Activated CD4-positive, alpha-beta T cell treated with anti-CD3 and anti-CD28 coated beads, Interleukin-2, amount 50 U/mL, for 16 hours (primary cell): Measurements from ENCODE around the gene PKIG.
A peak's percentile ranks its signal among the peaks of the same experiment; 100 is the strongest.

Source experiments
- DNase-seq: peaks from one replicate; pipeline ENCODE4 v3.0.0-alpha.2; 2020

PKIG gene

DNA sequence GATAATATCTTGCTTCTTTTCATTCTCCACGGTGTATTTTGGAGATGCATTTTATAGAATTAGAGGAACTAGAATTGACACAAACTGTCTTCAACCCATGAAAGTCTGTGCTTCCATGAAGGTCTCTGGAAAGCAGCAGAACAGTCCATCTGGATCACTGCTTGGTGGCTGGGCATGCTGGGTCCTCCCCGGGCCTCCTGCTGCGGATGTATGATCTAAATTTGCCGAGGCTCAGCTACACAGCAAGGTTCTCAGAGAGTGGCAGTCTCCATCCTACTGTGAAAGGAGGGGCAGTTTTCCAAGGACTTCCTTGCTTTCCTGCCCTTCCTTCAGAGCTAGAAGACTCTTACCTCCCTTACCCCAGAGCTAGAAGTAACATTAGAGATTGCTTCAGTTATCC lies 15.1 kb downstream of the PKIG start:
- no peak for DNase-seq

DNA sequence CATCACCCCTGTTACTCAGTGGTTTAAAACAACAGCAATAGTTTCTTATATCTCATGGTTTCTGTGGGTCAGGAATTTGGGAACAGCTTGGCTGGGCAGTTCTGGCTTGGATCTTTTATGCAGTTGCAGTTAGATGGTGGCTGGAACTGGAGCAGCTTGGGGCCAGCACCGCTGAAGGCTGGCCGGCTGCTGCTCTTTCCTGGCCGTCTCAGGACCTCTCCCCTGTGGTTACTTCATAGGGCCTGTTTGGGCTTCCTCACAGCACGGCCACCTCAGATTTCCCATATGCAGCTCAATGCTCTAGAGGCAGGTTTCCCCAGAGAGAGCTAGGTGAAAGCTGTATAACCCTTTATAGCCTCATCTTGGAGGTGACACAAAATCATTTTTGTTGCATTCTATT lies 15.6 kb downstream of the PKIG start:
- DNase-seq: no peak

DNA sequence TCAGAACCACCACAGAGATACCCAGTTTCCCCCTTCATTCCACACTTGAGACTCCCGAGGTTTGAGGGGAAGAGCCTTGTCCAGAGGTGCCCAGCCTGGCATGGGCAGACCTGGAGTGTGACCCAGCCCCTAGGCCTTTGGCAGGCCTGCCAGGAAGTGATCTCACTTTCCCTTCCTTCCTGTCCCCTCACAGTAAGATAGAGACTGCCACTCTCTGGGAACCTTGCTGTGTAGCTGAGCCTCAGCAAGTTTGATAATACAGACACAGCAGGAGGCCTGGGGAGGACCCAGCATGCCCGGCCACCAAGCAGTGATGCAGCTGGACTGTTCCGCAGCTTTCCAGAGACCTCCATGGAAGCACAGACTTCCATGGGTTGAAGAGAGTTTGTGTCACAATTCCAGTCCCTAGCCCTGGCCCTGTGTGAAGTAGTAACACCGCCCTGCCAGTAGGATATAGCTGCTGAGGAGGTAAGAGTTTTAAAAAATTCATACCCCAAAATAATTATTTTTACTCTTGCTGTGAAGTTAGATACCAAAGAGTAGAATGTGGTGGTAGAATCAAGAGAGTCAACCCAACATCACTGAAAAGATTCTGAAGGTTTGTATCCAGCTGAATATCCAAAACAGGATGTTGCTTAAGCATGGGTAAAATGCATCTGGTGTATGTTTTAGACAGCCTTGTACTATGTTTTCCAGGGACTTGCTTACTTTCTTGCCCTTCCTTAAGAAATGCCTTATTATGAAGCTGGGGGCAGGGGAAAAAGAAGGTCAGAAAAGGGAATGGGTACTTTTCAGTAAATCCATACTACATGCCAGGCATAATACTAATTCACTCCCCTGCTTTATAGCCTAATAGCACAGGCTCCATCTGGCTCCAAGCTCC lies 16.3 kb downstream of the PKIG start:
- peak; percentile 35 for DNase-seq

DNA sequence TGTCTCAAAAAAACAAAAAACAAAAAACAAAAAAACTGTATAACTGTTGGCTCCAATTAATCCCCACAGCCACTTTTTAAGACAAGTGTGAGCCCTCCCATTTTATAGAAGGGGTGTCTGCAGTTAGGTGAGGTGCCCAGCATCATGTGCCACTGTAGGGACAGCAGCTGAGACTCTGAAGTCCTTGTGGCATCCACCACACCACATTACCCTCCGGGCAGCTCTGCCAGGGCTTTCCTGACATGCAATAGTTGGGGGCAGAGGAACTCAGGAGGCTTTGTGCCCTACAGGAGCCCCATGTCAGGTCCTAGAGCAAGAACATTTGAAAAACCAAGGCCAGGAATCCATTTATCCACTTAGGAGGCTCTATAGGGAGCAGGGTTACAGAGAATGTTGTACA lies 17.3 kb downstream of the PKIG start:
- DNase-seq: no peak

DNA sequence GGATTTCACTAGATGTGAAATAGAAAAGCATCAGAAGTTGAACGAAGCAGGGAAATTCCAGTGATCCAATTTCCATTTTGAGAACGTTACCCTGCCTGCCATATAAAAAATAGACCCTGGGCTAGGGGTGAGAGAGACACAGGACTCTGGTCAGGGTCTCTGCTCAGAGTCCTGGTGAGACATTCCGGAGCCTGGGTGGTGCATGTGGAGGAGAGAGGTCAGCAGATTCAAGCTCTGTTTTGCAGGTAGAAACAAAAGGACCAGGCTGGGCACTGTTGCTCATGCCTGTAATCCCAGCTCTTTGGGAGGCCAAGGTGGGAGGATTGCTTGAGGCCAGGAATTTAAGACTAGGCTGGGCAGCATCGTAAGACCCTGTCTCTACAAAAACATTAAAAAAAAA lies 17.9 kb downstream of the PKIG start:
- DNase-seq: no peak

DNA sequence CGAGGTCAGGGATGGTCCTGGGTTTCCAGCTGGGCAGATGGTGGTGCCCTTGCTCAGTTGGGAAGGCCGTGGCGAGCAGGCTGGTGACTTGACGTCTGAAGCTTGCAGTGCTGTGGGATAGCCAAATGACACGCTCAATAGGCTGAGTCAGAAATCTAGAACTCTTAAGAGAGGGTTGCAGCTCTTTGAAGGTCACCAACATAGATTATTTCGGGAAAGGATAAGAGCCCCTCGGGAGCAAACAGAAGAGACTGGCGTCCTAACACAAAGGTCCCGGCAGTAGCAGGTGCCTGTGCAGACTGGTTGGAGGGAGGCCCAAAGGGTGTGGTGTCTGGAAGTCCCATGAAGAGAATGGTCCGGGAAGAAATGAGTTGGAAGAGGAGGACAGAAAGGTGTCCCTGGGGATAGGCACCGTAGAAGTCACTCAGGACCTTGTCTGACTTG lies 18.4 kb downstream of the PKIG start:
- no peak for DNase-seq

DNA sequence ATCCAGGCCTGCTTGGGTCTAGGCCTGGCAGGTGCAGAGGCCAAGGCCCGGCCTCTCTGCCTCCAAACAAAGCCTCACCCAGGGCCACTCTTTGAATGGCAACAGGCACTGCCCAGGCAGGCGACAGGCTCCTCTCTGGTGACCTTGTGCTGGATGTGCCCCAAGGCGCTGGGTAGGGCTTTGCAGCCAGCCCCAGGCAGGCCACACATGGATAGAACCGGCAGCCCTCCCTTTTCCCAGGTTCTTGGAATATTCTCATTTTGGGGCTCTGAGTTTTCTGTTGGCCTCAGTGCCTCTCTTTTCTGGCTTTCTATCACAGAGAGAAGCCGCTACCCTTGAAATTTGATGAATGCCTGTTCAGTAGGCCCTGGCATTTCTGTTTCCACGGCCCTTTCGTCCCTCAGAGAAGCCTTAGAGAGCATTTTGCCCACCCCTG lies 18.9 kb downstream of the PKIG start:
- DNase-seq: no peak

DNA sequence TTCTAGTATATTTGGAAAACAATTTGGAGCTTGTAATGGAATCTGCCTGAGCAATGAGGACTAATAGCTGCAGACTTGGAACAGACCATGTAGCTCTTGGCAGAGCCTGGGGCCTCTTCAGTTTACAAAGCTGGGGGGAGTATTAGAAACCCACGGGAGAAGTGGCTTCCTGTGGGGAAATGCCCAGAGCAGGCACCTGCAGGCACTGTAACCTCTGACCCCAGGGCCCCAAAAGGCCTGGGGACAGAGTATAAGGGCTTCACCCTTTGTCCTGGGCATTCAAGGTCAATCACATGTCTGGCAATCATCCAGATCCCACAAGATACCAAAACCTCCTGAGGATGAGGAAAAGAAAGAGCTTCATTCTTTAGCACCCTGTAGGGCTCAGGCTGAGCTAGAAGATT lies 19.4 kb downstream of the PKIG start:
- no peak for DNase-seq

DNA sequence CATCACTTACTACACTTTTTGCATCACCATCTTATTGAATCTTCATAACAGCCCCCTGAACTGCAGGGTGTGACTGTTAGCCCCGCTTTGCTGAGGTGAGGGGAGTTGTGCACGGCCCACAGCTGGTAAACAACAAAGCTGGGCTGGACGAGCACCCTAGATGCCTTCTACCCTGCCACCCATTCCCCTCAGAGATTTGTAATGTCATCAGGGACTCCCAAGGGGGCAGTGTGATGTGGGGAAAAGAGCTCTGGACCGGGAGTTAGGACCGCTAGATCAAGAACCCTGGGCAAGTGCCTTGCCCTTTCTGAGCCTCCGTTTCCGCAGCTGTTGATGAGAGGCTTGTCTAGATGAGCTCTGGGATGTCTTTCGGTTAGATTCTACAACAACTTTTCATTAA lies 20.9 kb downstream of the PKIG start:
- DNase-seq: no peak

DNA sequence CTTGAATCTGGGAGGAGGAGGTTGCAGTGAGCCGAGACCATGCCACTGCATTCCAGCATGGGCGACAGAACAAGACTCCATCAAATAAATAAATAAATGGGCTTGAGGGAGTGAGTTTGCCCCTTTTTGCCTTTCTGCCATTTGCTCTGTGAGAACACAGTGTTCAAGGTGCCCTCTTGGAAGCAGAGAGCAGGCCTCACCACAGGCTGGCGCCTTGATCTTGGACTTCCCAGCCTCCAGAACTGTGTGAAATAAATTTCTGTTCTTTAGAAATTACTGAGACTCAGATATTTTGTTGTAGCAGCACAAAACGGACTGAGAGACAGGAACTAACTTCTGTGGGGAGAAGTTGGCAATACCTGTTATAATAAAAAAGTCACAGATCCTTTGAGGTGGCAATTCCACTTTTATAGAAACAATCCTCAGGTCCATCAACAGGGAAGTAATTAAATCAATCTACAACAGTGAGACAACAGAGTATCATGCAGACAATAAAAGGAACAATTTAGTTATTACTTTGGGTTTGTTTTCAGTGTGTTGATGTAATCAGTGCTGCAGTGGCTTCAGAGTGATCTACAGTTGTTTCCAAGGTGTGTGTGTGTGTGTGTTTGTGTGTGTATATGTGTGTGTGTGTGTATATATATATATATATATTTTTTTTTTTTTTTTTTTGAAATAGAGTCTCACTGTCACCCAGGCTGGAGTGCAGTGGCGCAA lies 24.5 kb downstream of the PKIG start:
- no peak for DNase-seq

DNA sequence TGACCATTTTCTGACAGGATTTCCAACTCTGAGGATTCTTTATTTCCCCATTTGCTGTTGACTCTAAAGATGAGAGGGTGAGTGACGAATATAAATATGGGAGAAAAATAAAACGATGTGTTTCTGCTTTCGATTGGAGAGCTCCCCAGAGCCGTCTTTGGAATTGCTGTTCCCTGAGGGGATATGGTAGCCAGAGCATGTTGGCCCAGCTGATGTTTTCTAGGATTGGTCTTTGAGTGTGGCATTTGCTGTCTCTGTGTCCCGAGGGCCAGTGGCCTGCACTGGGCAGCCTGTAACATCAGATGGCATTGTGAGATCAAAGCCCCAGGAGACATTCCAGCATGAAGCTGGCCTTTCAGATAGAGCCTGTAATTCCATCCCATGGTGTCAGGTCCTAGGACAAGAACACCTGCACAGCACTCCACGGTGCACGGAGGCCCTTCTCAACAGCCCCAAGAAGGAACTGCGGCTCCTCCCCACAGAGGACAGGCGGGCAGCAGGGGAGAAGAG lies 26.7 kb downstream of the PKIG start:
- DNase-seq: no peak

DNA sequence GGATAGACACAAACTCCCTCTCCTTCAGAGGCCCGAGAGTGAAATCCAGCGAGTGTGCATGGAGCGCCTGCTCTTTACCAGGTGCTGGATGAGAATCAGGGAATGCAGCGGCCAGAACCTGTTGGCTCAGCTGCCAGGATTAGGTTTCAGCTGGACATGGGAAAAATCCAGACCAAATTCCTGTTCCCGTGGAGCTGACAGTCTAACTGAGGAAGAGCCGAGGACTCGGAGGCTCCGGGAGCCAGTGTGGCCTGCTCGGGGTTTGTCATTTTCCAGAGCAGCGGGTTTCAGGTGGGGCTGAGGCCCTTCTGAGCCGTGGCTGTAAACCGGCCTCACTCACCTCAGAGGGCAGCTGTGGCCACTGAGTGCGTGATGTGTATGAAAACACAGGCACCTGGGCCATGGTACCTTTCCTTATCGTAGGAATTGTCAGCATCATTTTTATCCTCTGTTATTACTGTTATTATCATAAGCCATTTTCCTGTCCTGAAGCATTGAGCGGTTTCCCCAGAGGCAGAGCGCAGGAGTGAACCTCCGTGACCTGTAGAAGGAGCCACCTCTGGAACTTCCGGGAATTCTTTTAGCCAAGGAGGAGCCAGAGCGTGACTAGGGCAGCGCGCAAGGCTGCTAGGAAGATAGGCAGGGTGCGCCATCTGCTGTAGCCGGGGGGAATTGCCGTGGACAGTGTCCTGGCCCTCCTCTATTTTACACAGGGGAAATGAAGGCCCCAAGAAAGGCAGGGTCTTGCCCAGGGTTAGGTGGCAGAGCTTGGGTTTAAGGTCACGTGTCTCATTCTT lies 27.3 kb downstream of the PKIG start:
- DNase-seq: peak; percentile 81

DNA sequence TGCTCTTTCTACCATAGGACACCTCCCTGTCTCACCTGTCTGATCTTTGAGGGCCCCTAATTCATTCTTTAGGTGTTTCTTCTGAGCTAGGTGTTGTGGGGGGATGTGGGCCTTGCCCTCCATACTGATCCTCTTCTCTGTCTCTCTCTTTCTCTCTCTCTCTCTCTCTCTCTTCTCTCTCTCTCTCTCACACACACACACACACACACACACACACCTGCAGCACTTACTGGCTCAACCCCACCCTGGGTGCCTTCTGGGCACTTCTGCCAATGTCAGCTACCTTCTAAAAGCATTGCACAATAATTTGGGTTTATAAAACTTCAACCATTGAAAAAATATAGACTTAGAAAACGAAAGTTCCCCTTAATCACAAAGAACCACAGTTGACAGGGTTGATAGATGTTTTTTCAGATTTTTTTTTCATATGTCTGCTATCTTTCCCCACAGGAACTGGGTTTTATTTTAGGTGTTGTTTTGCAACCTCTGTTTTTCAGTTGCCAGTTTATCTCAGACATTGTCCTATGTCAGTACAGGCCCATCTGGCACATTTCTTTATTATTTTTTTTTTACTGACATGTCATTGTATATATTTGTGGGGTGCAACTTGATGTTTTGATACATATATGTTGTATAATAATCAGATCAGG lies 28.1 kb downstream of the PKIG start:
- DNase-seq: no peak

DNA sequence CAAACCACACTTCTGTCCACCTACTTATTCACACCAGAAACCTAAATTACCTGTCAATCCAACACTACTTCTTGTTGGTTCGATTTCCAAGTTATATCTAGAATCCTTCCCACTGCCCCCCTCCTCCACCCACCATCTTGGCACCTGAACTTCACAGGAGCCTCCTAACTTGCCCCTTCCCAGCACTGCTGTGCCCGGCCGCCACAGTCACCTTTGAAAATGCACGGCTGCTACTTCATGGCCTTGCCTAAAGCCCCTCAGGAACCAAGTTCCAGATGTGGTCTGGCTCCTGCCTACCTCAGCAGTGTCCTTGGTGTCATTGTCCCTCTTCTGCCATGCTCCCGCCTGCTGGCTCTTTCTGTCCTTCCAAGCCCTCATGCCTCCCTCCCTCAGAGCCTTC lies 31.2 kb downstream of the PKIG start:
- DNase-seq: no peak

DNA sequence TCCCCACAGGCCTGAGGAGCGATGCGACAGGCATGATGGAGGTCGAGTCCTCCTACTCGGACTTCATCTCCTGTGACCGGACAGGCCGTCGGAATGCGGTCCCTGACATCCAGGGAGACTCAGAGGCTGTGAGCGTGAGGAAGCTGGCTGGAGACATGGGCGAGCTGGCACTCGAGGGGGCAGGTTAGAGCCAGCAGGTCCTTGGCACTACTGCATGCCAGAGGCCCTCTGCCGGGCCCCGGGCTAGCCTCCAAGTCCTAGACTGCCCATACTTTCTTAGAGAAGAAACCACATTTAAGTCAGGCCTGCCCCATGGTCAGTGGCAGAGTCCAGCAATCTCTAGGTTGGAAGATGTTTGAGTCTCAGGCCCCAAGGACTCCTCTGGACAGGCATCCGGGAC lies 32.1 kb downstream of the PKIG start:
- DNase-seq: no peak

DNA sequence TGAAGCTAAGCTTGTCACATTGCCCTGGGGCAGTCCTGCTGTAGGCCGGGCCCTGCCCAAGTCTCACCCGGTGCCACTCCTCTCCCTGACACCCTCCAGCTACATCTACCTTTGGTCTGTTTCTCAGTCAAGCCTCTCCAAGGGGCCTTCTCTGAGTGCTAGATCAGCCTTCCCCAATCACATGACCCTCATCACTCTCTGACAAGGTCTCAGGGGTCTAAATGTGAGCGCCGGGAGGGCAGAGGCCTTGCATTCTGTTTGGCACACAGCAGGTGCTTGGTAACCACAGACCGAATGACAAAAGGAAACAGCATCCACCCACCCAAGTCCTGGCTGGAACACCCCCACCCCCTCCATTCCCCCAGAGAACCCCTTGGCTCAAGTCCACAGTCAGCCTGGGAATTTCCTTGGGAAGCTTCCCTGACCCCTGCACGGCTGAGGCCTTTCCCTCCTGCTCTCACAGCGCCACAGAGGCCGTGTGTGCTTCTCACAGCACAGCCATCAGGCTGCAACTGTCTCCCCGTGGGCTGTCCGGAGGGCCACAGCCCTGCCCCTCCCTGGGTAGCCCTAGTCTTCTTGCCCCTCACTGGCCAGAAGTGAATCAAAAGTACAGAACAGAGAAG lies 32.9 kb downstream of the PKIG start:
- DNase-seq: no peak

DNA sequence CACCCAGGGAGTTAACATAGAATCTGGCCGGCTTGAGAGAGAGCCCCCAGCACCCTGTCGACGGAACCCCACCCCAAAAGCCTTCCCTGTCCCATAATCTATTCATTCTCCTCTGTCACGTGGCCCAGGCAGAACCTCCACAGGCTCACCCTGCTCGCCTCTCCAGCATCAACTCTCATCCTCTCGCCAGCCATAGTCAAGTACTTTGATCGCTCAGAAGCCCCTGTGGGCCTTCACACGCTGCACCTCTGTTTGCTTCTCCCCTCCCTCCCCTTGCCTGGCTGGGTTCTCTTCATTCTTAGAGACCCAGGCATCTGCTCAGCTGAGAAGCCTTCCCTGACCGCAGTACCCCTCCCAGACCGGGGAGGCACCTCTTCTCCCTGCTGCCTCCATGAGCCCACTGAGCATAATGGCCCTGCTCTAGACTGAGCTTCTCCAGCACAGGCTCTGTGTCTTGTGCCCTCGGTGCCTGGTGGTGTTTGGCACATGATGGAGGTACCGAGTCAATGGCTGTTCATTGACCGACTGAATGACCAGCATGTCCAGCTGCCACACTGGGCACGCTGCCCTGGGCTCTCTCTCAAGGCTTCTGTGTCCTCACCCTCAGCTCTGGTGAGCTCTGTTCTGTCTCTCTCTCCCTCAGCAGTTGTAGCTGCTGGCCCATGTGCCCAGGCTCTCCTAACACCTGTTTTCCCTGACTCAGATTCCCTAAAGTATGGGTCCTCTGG lies 33.7 kb downstream of the PKIG start:
- no peak for DNase-seq

DNA sequence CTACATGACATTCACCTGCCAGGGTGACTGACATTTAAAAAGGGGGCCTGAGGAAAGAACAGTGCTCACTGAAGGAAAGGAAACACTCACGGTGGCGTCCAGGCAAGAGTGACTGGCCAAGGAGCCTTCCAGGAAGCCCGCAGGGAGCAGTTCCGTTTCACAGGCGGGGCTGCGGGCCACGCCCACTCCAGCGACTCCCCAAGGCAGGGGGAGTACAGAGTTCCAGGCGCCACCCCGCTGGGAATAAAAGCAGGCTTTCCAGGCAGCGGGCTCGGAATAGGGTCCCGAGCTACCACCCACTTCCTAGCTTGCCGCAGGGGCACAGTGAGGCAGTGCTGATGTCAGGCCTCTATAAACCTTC lies 34.2 kb downstream of the PKIG start:
- no peak for DNase-seq

DNA sequence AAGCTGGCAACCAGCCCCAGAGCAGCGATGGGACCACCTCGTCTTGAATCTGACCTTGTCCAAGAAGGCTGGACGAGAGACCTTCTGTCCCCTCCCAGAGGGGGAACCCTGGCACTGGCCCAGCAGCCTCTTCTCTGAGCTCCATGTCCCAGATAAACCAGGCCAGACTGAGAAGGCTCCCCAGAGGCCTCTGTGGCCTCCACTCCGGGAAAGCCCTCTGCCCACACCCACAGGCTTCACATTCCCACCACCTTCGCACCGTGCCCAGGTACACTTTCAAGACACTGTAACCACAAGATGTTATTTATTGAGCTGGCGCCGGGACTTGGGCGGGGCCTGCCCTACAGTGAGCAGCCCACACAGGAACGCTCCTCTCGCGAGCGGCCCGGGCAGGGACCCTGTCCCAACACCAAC lies 35.9 kb downstream of the PKIG start:
- no peak for DNase-seq

DNA sequence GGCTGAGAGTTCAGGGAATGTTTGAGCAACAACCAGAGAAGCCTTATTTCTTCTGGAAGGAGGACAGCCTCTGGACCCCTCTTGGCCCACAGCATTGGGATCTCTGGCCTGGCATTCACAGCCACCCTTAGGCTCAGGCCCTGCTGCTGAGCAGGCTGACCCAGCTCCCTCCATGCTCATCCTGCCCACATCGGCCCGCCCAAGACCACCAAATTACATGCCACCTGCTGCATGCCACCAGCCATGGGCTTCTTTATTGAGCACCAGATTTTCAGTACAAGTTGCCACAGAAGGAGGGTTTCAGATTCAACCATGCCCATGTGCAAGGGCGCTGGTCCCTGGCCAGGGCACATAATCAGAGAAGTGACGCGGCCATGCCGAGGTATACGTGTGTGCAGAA lies 36.9 kb downstream of the PKIG start:
- no peak for DNase-seq

DNA sequence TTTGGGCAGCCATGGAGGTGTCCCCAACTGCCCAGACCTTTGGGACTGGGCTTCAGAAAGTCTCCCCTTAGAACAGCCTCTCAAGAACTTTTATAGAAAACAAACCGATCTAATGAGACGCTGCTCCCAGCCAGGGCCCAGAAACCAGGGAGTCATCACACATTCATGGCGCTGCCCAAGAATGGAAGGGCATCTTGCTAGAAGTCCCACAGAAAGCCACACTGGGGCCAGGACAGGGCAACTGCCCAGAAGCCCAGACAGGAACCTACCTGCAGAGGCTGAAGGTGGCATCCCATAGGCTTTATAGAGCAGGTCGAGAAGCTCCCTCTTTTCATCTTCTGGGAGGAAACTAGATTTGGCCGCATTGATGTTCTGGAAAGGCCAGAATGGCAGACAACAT lies 37.7 kb downstream of the PKIG start:
- no peak for DNase-seq

DNA sequence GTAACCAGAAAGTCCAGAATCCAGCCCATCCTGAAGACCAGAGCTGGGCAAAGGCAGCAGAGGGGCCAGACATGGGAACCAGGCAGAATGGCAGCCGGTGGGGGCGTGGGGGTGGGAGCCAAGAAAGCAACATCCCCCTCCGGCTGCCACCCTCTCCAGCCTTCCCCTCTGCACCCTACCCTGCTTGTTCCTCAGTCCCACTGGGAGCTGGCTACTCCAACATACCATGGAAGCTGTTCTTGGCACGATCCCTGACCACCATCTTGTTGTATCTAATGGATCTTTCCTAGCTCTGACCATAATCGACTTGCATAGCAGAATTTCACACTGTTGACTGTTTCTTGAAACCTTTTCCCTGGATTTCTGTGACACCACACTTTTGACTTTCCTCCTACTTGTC lies 38.9 kb downstream of the PKIG start:
- no peak for DNase-seq
